ENCODE results near the gene LMNB1. TPM values are rescaled to one million over a fixed set of nuclear protein-coding genes. Genes with fewer than 3 reads are reported as not detected.

The LMNB1 gene
- total and polyA plus RNA-seq, 2 donors: 27.2 to 120 TPM

- DNase-seq (ENCODE audit: low read depth in 6 of 9, low spot score in 9 of 9): no peak
- H3K4me1 ChIP-seq (ENCODE audit: control insufficient read depth in 2 of 2, insufficient read depth in 2 of 2, low read length in 2 of 2): no peaks in the 10 kb centered on the region
- H3K36me3 ChIP-seq (ENCODE audit: control insufficient read depth in 2 of 2, insufficient read depth in 2 of 2, low read length in 1 of 2): no peaks in the 10 kb centered on the region
- 97% methylated on average over 4 of the region's 4 CpGs for WGBS
- no peak overlapping the region for H3K4me3 ChIP-seq (ENCODE audit: low read length in 2 of 2)
- H3K27me3 ChIP-seq (ENCODE audit: control insufficient read depth in 2 of 2, insufficient read depth in 1 of 2, low read length in 1 of 2): no peaks in the 10 kb centered on the region
- no peaks in the 10 kb centered on the region for H3K9me3 ChIP-seq (ENCODE audit: control insufficient read depth in 2 of 2, insufficient read depth in 1 of 2, low read length in 1 of 2)
- no peak overlapping the region for H3K27ac ChIP-seq (ENCODE audit: low read depth in 1 of 2, low read length in 1 of 2)
Observed at GRCh38 chr5:126878634-126879033, 101.7 kb downstream of the LMNB1 start.

GRCh38 chr5:126881821-126882600 lies 105.1 kb downstream of the LMNB1 start:
- Histone ChIP-seq H3K36me3 (ENCODE audit: control insufficient read depth in 2 of 2, insufficient read depth in 2 of 2, low read length in 1 of 2) (no peaks in the 10 kb centered on the region), H3K9me3 (ENCODE audit: control insufficient read depth in 2 of 2, insufficient read depth in 1 of 2, low read length in 1 of 2) (no peaks in the 10 kb centered on the region), H3K4me1 (ENCODE audit: control insufficient read depth in 2 of 2, insufficient read depth in 2 of 2, low read length in 2 of 2) (no peaks in the 10 kb centered on the region), H3K4me3 (ENCODE audit: low read length in 2 of 2) (no peak overlapping the region), H3K27me3 (ENCODE audit: control insufficient read depth in 2 of 2, insufficient read depth in 1 of 2, low read length in 1 of 2) (no peaks in the 10 kb centered on the region), H3K27ac (ENCODE audit: low read depth in 1 of 2, low read length in 1 of 2) (no peak overlapping the region)
- no peak for DNase-seq (ENCODE audit: low read depth in 6 of 9, low spot score in 9 of 9)
- WGBS: 96% methylated on average over 5 of the region's 5 CpGs

GRCh38 chr5:126883564-126884245 lies 106.8 kb downstream of the LMNB1 start:
- Histone ChIP-seq H3K4me1 (ENCODE audit: control insufficient read depth in 2 of 2, insufficient read depth in 2 of 2, low read length in 2 of 2) (no peaks in the 10 kb centered on the region), H3K27me3 (ENCODE audit: control insufficient read depth in 2 of 2, insufficient read depth in 1 of 2, low read length in 1 of 2) (no peaks in the 10 kb centered on the region), H3K9me3 (ENCODE audit: control insufficient read depth in 2 of 2, insufficient read depth in 1 of 2, low read length in 1 of 2) (no peaks in the 10 kb centered on the region), H3K36me3 (ENCODE audit: control insufficient read depth in 2 of 2, insufficient read depth in 2 of 2, low read length in 1 of 2) (no peaks in the 10 kb centered on the region), H3K27ac (ENCODE audit: low read depth in 1 of 2, low read length in 1 of 2) (no peak overlapping the region), H3K4me3 (ENCODE audit: low read length in 2 of 2) (no peak overlapping the region)
- WGBS: 96% methylated on average over 2 of the region's 2 CpGs
- no peak for DNase-seq (ENCODE audit: low read depth in 6 of 9, low spot score in 9 of 9)

GRCh38 chr5:126884269-126884819 lies 107.4 kb downstream of the LMNB1 start:
- Histone ChIP-seq H3K9me3 (ENCODE audit: control insufficient read depth in 2 of 2, insufficient read depth in 1 of 2, low read length in 1 of 2) (no peaks in the 10 kb centered on the region), H3K4me3 (ENCODE audit: low read length in 2 of 2) (no peak overlapping the region), H3K27me3 (ENCODE audit: control insufficient read depth in 2 of 2, insufficient read depth in 1 of 2, low read length in 1 of 2) (no peaks in the 10 kb centered on the region), H3K4me1 (ENCODE audit: control insufficient read depth in 2 of 2, insufficient read depth in 2 of 2, low read length in 2 of 2) (no peaks in the 10 kb centered on the region), H3K36me3 (ENCODE audit: control insufficient read depth in 2 of 2, insufficient read depth in 2 of 2, low read length in 1 of 2) (no peaks in the 10 kb centered on the region), H3K27ac (ENCODE audit: low read depth in 1 of 2, low read length in 1 of 2) (no peak overlapping the region)
- no peak for DNase-seq (ENCODE audit: low read depth in 6 of 9, low spot score in 9 of 9)
- WGBS: 90% methylated on average over 5 of the region's 5 CpGs

Other genes with a start within 250 kb of the LMNB1 start
- gene ALDH7A1, start 181.9 kb upstream of the LMNB1 start, total RNA-seq: 12.3 TPM
- gene ALDH7A1, start 181.9 kb upstream of the LMNB1 start, polyA plus RNA-seq: 29.9 TPM
- gene PHAX, start 176.2 kb upstream of the LMNB1 start, total RNA-seq: 42.2 TPM
- gene PHAX, start 176.2 kb upstream of the LMNB1 start, polyA plus RNA-seq: 28.2 TPM